ENCODE measurements around the gene THSD4. TPM values are rescaled to one million over a fixed set of nuclear protein-coding genes. Genes with fewer than 3 reads are reported as not detected.

THSD4 gene
- total and polyA plus RNA-seq, 4 donors, result 6.0 to 42.4 (median 18.5) TPM

- whole genome bisulfite sequencing, 2 donors, result 77 to 82% methylated on average over 4 of the region's 4 CpGs
- no peak for ATAC-seq (ENCODE audit: insufficient read depth, low FRiP score)
- no peak overlapping the region for H3K27ac ChIP-seq (ENCODE audit: low read depth in 1 of 2, low read length in 1 of 2)
- H3K36me3 ChIP-seq (ENCODE audit: control insufficient read depth in 4 of 4, insufficient read depth in 4 of 4, low read length in 4 of 4), result no peaks in the 10 kb centered on the region
- H3K9ac ChIP-seq (ENCODE audit: insufficient read depth in 1 of 2, low read length in 2 of 2), result no peak overlapping the region
- peaks cover 0 to 4% (median under 1%) of the 10 kb centered on the region in 5 donors for H3K4me1 ChIP-seq (ENCODE audit: control insufficient read depth in 5 of 5, insufficient read depth in 5 of 5, low read length in 5 of 5)
- H3K9me3 ChIP-seq (ENCODE audit: control insufficient read depth in 4 of 4, insufficient read depth in 3 of 4, low read length in 3 of 4), result no peaks in the 10 kb centered on the region
- TF ChIP-seq CTCF (IDR thresholded peaks at IDR 0.05; ENCODE audit: control extremely low read depth, extremely low read depth), result no peak
- H3K27me3 ChIP-seq (ENCODE audit: control insufficient read depth in 3 of 3, insufficient read depth in 3 of 3, low read length in 2 of 3), result no peaks in the 10 kb centered on the region
- peak in 2 of 3 donors; percentile 43 to 58 for DNase-seq
- H3K4me3 ChIP-seq, result no peak overlapping the region
These were observed 6.1 kb upstream of the THSD4 start for GRCh38 chr15:71109130-71109529.

GRCh38 chr15:71109905-71110304 is 5.4 kb upstream of the THSD4 start:
- H3K4me3 ChIP-seq, result no peak overlapping the region
- no peaks in the 10 kb centered on the region for H3K27me3 ChIP-seq (ENCODE audit: control insufficient read depth in 3 of 3, insufficient read depth in 3 of 3, low read length in 2 of 3)
- no peaks in the 10 kb centered on the region for H3K9me3 ChIP-seq (ENCODE audit: control insufficient read depth in 4 of 4, insufficient read depth in 3 of 4, low read length in 3 of 4)
- no peaks in the 10 kb centered on the region for H3K36me3 ChIP-seq (ENCODE audit: control insufficient read depth in 4 of 4, insufficient read depth in 4 of 4, low read length in 4 of 4)
- DNase-seq (peak in 1 of 3 donors; percentile 30), ATAC-seq (ENCODE audit: insufficient read depth, low FRiP score) (no peak)
- no peak for TF ChIP-seq CTCF (IDR thresholded peaks at IDR 0.05; ENCODE audit: control extremely low read depth, extremely low read depth)
- H3K9ac ChIP-seq (ENCODE audit: insufficient read depth in 1 of 2, low read length in 2 of 2), result no peak overlapping the region
- H3K4me1 ChIP-seq (ENCODE audit: control insufficient read depth in 5 of 5, insufficient read depth in 5 of 5, low read length in 5 of 5), result peaks cover 0 to 12% (median 4%) of the 10 kb centered on the region in 5 donors
- 81 to 84% methylated on average over 3 of the region's 3 CpGs for WGBS, 2 donors
- no peak overlapping the region for H3K27ac ChIP-seq (ENCODE audit: low read depth in 1 of 2, low read length in 1 of 2)

GRCh38 chr15:71110405-71111180 is 4.7 kb upstream of the THSD4 start:
- ATAC-seq (ENCODE audit: insufficient read depth, low FRiP score) (no peak), DNase-seq (no peak)
- peaks cover 0 to 14% (median 5%) of the 10 kb centered on the region in 5 donors for H3K4me1 ChIP-seq (ENCODE audit: control insufficient read depth in 5 of 5, insufficient read depth in 5 of 5, low read length in 5 of 5)
- no peaks in the 10 kb centered on the region for H3K36me3 ChIP-seq (ENCODE audit: control insufficient read depth in 4 of 4, insufficient read depth in 4 of 4, low read length in 4 of 4)
- H3K27ac ChIP-seq (ENCODE audit: low read depth in 1 of 2, low read length in 1 of 2), result no peak overlapping the region
- no peaks in the 10 kb centered on the region for H3K9me3 ChIP-seq (ENCODE audit: control insufficient read depth in 4 of 4, insufficient read depth in 3 of 4, low read length in 3 of 4)
- 92% methylated on average over 13 of the region's 13 CpGs for WGBS, 2 donors
- no peak overlapping the region for H3K9ac ChIP-seq (ENCODE audit: insufficient read depth in 1 of 2, low read length in 2 of 2)
- no peaks in the 10 kb centered on the region for H3K27me3 ChIP-seq (ENCODE audit: control insufficient read depth in 3 of 3, insufficient read depth in 3 of 3, low read length in 2 of 3)
- H3K4me3 ChIP-seq, result no peak overlapping the region
- no peak for TF ChIP-seq CTCF (IDR thresholded peaks at IDR 0.05; ENCODE audit: control extremely low read depth, extremely low read depth)

Measured in lung (tissue), 12 donors.